ENCODE results near the gene GLT8D2. TPM values are rescaled to one million over a fixed set of nuclear protein-coding genes. Genes with fewer than 3 reads are reported as not detected.

The GLT8D2 gene
- total and polyA plus RNA-seq, 2 of the 13 experiments (the other 11 are each of a cell fraction or from before 2014, with no cell fraction given): not detected

- TF ChIP-seq BATF2 (CRISPR knock-in tag; IDR thresholded peaks at IDR 0.05): 0 out of 2 replicates have a peak, but pooled peaks have one; percentile 54
- peak; percentile 45; the same call in 1 of the 2 replicates for TF ChIP-seq ZNF44 (CRISPR knock-in tag; IDR thresholded peaks at IDR 0.05)
- 0 out of 2 replicates have a peak, but pooled peaks have one; percentile 58 for TF ChIP-seq ZBTB7A (CRISPR knock-in tag; IDR thresholded peaks at IDR 0.05)
- TF ChIP-seq ZNF644 (CRISPR knock-in tag; IDR thresholded peaks at IDR 0.05; ENCODE audit: low read depth): no peak
- peak; percentile 84 for TF ChIP-seq MEIS2 (CRISPR knock-in tag; IDR thresholded peaks at IDR 0.05)
- peak; percentile 97 for TF ChIP-seq HDAC1 (CRISPR knock-in tag; IDR thresholded peaks at IDR 0.05)
- peak; percentile 91 for TF ChIP-seq ZFY (CRISPR knock-in tag; IDR thresholded peaks at IDR 0.05)
- no peak for TF ChIP-seq PTBP1 (IDR thresholded peaks at IDR 0.05; ENCODE audit: low read depth, low read length, poor library complexity, severe bottlenecking)
- TF ChIP-seq DMTF1 (CRISPR knock-in tag; IDR thresholded peaks at IDR 0.05): no peak
- TF ChIP-seq ZNF609 (CRISPR knock-in tag; IDR thresholded peaks at IDR 0.05; ENCODE audit: borderline replicate concordance): 0 out of 2 replicates have a peak, but pooled peaks have one; percentile 2
- no peak for TF ChIP-seq ZFP37 (CRISPR knock-in tag; IDR thresholded peaks at IDR 0.05; ENCODE audit: borderline replicate concordance)
- TF ChIP-seq ZBTB44 (CRISPR knock-in tag; IDR thresholded peaks at IDR 0.05): no peak
- no peak for TF ChIP-seq MTA3 (CRISPR knock-in tag; IDR thresholded peaks at IDR 0.05)
- peak; percentile 47; the same call in 1 of the 2 replicates for TF ChIP-seq ZNF746 (CRISPR knock-in tag; IDR thresholded peaks at IDR 0.05)
- peak; percentile 54 for TF ChIP-seq ZNF777 (CRISPR knock-in tag; IDR thresholded peaks at IDR 0.05)
- TF ChIP-seq FOXA3 (CRISPR knock-in tag; IDR thresholded peaks at IDR 0.05): peak; percentile 14; the same call in 1 of the 2 replicates
- TF ChIP-seq ZNF691 (CRISPR knock-in tag; IDR thresholded peaks at IDR 0.05; ENCODE audit: borderline replicate concordance, low read depth): peak; percentile 48; the same call in 1 of the 2 replicates
These were observed 14.2 kb upstream of the GLT8D2 start, which contains the start of gene HCFC2 (continued) for GRCh38 chr12:104064031-104064841.
